Stimulated activated CD4-positive, alpha-beta T cell treated with anti-CD3 and anti-CD28 coated beads, TNF-alpha, amount 100 ng/mL, for 1 hour (primary cell): ENCODE measurements around the gene SOWAHB.
"Not testable (repeated sequence)": the region's sequence is repeated elsewhere in the genome, so short reads cannot be mapped to it uniquely, and the experiment has no call there.

Experiments
- DNase-seq, 3 donors: peaks; one replicate each; pipeline ENCODE4 v3.0.0-alpha.2; 2020; ENCODE audit warnings: low read depth in 3 of 3, low spot score in 1 of 3

The SOWAHB gene

GRCh38 chr4:76896048-76896447, 1.9 kb downstream of the SOWAHB start:
- DNase-seq = no peak

DNA sequence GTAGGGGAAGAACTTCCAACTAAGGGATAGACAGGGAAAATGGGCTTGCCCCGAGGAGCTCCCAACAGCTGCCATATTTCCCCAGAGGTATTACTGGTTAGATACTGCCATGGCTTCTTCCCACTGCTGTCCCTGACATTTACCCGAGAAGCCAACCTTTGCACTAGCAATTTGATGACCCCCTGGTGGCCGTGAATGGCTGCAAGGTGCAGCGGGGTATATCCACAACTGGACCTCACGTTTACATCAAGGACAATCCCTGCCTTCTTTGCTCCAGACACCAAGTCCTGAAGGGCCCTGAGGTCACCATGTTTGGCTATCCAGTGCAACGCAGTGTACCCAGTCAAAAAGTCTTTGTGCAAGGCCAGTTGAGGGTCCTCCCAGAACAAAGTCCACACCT, 2.3 kb downstream of the SOWAHB start:
- DNase-seq = no peak

- DNase-seq = no peak
Observed at GRCh38 chr4:76894537-76895255, 3.2 kb downstream of the SOWAHB start.

DNA sequence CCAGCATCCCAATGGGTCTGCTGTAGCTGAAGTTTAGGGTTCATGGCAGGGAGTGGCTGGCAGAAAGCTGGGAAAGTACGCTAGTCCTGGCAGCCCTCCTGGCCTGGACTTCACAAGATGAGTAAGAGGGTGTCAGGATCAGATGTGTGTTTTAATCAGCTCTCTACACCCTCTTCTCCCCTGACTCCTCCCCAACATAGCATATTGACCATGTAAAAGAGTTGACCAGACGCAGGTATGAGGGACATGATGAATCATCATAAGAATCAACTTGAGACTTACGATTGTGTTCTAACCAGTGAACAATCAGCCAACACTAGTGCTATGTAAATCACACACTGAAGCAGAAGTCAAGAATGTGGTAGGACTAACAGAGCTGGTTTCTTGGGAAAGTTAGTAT, 5.3 kb downstream of the SOWAHB start:
- no peak for DNase-seq

DNA sequence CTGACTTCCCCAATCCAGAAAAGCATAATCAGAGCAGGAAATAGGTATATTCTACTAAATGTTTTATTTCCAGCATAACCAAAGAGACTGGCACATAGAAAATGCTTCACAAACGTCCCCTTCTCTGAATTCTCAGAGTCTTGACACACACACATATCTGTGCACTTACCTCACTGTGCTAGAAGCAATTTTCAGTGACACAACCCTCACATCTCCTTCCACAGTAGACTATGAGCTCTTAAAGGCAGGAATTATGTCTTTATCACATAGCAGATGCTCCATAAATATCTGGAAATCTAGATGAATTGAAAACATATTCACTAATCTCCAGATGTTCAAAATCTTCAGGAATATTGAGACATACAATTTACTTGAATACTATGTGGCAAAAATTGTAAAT, 5.9 kb downstream of the SOWAHB start:
- no peak for DNase-seq

- no peak for DNase-seq
Observed at GRCh38 chr4:76886848-76887441, 11.0 kb downstream of the SOWAHB start.

DNA sequence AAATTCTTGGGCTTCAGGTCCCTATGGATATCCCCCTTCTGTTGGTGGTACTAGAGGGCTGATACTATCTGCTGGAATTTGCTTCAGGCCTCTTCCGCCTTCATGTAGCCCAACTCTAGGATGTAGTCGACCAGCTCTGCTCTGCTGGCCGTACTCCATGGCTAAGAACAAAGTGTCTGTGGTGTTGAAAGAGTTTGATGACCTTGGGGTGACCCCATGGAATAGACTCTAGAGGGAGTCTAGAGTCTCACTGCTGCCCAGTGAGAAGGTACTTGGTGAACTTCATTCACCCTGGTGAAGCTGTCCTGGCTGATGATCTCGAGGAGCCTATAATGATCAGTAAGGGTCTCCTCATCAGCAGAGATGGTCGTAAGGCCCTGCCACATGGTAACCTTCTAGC, 11.7 kb downstream of the SOWAHB start:
- DNase-seq = no peak

DNA sequence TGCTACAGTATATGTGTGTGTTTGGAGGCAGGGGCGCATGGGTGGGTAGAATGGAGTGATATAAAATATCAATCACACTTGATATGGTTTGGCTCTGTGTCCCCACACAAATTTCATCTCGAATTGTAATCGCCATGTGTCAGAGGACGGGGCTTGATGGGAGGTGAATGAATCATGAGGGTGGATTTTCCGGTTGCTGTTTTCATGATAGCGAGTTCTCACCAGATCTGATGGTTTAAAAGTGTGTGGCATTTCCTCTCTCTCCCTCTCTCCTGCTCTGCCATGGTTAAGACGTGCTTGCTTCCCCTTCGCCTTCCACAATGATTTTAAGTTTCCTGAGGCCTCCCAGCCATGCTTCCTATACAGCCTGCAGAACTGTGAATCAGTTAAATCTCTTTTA, 14.8 kb downstream of the SOWAHB start:
- no peak for DNase-seq

GRCh38 chr4:76882630-76883029, 15.3 kb downstream of the SOWAHB start:
- no peak for DNase-seq

DNA sequence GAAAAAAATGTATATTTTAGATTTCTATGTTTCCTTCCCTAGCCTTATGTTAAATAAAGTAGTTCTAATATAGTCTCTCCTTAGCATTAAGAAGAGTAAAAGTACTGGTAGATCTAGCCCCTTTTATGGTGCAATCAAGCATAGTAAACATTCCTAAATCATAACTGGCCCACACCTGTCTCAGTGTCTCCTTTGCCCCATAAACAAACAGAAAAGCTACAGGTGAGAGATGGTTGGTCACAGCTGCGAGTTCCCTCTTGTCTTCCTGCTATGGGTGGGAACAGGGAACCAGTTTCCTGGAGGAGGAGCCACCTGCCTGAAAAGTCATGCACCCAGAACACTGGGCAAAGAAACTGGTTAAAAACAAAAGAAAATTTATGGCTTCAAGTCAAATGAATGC, 16.6 kb downstream of the SOWAHB start:
- no peak for DNase-seq

DNA sequence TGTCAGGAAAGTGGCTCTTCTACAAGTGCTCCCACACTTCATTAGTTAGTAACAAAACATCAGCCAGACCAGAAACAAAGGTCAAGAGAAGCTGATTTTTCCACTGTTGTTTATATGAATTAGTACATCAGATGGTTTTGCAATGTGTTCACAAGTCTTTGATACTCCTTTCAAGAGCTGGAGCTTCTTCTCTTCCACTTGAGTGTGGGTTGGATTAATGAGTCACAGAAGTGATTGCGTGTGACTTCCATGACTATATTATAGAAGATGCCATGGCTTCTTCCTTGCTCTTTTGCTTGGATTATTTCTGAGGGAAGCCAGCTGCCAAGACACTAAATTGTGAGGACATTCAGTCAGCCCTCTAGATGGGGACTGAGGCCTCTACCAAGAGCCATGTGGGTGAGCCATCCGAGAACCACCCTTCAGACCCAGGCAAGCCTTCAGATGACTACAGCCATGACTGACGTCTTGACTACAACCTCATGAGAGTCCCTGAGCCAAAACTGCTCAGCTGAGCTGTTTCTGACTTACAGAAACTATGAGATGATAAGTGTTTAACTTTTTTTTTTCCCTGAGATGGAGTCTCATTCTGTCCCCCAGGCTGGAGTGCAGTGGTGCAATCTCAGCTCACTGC, 18.1 kb downstream of the SOWAHB start:
- no peak for DNase-seq

GRCh38 chr4:76878641-76879165, 19.2 kb downstream of the SOWAHB start:
- DNase-seq = not testable (repeated sequence)

GRCh38 chr4:76874176-76874575, 23.8 kb downstream of the SOWAHB start:
- DNase-seq = no peak

DNA sequence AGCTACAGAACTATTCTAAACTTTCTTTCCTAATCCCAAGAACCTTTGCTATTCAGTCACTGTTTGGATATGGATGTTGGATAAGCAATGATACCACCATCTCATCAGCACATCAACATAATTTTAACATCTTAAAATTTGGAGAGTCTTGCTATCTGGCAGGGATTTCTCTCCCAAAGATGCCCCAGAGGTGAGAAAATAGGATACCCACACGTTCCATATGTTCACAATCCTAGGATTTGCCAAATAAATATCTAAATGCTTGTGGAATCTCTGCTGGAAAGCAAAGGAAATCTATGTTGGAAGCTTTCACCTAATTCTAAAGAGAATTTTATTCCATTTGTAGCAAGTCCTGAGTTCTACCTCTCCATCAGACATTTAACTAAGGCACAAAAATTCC, 24.4 kb downstream of the SOWAHB start:
- no peak for DNase-seq

DNA sequence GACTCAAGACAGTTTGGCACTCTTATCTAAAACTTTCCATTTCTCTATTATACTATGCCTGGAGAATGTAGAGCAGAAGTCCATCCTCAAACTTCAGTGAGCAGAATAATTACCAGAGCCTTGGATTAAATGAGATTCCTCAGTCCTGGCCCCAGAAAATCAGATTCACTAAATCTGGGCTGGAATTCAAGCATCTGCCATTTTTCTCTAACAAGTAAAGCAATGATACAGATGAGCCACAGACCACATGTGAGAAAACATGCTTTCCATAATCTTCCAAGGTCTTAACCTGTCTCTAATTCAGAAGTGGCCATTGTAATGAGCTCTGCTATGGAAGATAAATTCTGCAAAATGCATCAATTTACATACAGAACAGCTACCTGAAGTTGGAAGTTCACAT, 25.4 kb downstream of the SOWAHB start:
- no peak for DNase-seq

- not testable (repeated sequence) for DNase-seq
Observed at GRCh38 chr4:76868780-76869179, 29.2 kb downstream of the SOWAHB start.

- no peak for DNase-seq
Observed at GRCh38 chr4:76867880-76868655, 29.9 kb downstream of the SOWAHB start.

GRCh38 chr4:76867377-76867776, 30.6 kb downstream of the SOWAHB start:
- DNase-seq = no peak

GRCh38 chr4:76866641-76867040, 31.3 kb downstream of the SOWAHB start:
- DNase-seq = no peak

GRCh38 chr4:76858319-76858718, 39.6 kb downstream of the SOWAHB start:
- no peak for DNase-seq

- no peak for DNase-seq
Observed at GRCh38 chr4:76857074-76857409, 40.9 kb downstream of the SOWAHB start.
